Mucosa of rectum (tissue), 2 donors: ENCODE measurements around the gene LSAMP.

ENCODE experiments used
- H3K27ac ChIP-seq, 2 donors: one replicate each; pipeline ENCODE4 v1.7.0; 2013; ENCODE audit warnings: inconsistent platforms in 2 of 2, low read depth in 2 of 2, low read length in 2 of 2
- H3K27me3 ChIP-seq, 2 donors: one replicate each; pipeline ENCODE4 v1.7.0; 2013; ENCODE audit warnings: low read length in 2 of 2; ENCODE audit not compliant: control insufficient read depth in 2 of 2, insufficient read depth in 2 of 2
- H3K36me3 ChIP-seq, 2 donors: one replicate each; pipeline ENCODE4 v1.7.0; 2013; ENCODE audit warnings: low read length in 2 of 2; ENCODE audit not compliant: control insufficient read depth in 2 of 2, insufficient read depth in 2 of 2
- H3K4me1 ChIP-seq, 2 donors: one replicate each; pipeline ENCODE4 v1.7.0; 2013; ENCODE audit warnings: low read length in 2 of 2, mild to moderate bottlenecking in 1 of 2; ENCODE audit not compliant: control insufficient read depth in 2 of 2, insufficient read depth in 2 of 2
- H3K4me3 ChIP-seq, 2 donors: one replicate each; pipeline ENCODE4 v1.7.0; 2013; ENCODE audit warnings: low read length in 2 of 2
- H3K9ac ChIP-seq, 2 donors: one replicate each; pipeline ENCODE4 v1.7.0; 2013; ENCODE audit warnings: low read length in 2 of 2, low read depth in 1 of 2, mild to moderate bottlenecking in 1 of 2
- H3K9me3 ChIP-seq, 2 donors: one replicate each; pipeline ENCODE4 v1.7.0; 2013; ENCODE audit warnings: low read length in 2 of 2; ENCODE audit not compliant: control insufficient read depth in 2 of 2
- donor health status: healthy.
- donor health status: Normal muscosa, but diverticular disease.

LSAMP gene

DNA sequence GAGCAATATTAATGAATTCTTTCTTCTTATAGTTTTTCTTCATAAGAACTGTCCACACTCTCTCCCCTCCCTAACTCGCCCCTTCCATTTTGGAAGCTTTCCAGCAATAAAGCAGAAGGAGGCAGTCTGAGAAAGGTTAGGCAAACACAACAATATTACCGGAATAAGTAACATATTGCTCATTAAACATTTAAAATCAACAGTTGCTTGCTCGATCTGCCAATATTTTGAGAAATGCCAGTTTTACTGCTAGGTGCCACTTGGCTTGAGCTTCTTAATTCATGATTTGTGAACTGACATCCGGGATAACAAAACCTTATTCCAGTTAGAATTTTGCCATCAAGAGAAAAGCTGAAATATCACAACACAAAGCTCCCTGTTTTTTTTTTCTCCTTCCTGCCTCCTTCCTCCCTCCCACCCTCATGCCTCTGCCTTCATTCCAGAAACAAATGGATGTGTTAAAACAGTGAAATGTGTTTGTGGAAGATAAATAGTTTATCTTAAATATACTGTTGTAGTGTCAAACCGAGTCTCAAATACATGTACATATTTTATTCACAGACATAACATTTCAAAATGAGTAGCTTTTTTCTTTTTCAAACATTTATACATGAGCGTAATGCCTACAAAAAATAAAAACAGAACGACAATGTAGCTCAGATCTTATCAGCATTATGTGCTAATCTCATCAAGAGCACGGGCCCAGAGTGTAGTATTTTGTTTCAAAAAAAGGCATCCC, 568.2 kb downstream of the LSAMP start:
- no peaks in the 10 kb centered on the region for H3K4me1 ChIP-seq
- no peaks in the 10 kb centered on the region for H3K36me3 ChIP-seq
- H3K9me3 ChIP-seq = no peaks in the 10 kb centered on the region
- no peak overlapping the region for H3K4me3 ChIP-seq
- H3K9ac ChIP-seq = no peak overlapping the region
- H3K27ac ChIP-seq = no peak overlapping the region
- H3K27me3 ChIP-seq = no peaks in the 10 kb centered on the region

- Histone ChIP-seq H3K9ac (no peak overlapping the region), H3K27me3 (no peaks in the 10 kb centered on the region), H3K36me3 (no peaks in the 10 kb centered on the region), H3K9me3 (no peaks in the 10 kb centered on the region), H3K4me1 (no peaks in the 10 kb centered on the region), H3K27ac (no peak overlapping the region), H3K4me3 (no peak overlapping the region)
These were observed 569.8 kb downstream of the LSAMP start for GRCh38 chr3:115875460-115875859.

- Histone ChIP-seq H3K27me3 (no peaks in the 10 kb centered on the region), H3K4me1 (no peaks in the 10 kb centered on the region), H3K9me3 (no peaks in the 10 kb centered on the region), H3K27ac (no peak overlapping the region), H3K4me3 (no peak overlapping the region), H3K36me3 (no peaks in the 10 kb centered on the region), H3K9ac (no peak overlapping the region)
These were observed 573.6 kb downstream of the LSAMP start for GRCh38 chr3:115871735-115872134.

DNA sequence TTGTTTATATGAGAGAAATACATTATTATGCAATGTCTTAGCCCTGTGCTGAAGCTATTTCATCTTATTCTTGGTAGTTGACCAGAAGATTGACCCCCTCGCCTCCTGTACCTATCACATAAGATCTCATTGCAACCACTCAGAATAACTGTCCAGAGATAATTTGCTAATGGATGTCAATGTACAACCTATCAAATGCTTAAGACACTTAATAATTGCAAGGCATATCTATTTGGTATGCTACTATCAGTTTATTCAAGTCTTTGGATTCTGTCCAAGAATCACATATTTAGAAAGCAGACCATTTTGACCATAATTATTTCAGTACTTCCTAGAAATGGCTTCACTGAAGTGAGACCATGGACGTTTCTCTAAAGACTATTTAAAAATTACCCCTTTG, 580.4 kb downstream of the LSAMP start:
- Histone ChIP-seq H3K27ac (no peak overlapping the region), H3K4me1 (no peaks in the 10 kb centered on the region), H3K9me3 (no peaks in the 10 kb centered on the region), H3K27me3 (no peaks in the 10 kb centered on the region), H3K4me3 (no peak overlapping the region), H3K36me3 (no peaks in the 10 kb centered on the region), H3K9ac (no peak overlapping the region)

- Histone ChIP-seq H3K27me3 (no peaks in the 10 kb centered on the region), H3K9me3 (no peaks in the 10 kb centered on the region), H3K9ac (no peak overlapping the region), H3K36me3 (no peaks in the 10 kb centered on the region), H3K27ac (no peak overlapping the region), H3K4me3 (no peak overlapping the region), H3K4me1 (no peaks in the 10 kb centered on the region)
These were observed 582.4 kb downstream of the LSAMP start for GRCh38 chr3:115862849-115863248.

- H3K4me3 ChIP-seq = no peak overlapping the region
- no peaks in the 10 kb centered on the region for H3K4me1 ChIP-seq
- H3K27ac ChIP-seq = no peak overlapping the region
- H3K27me3 ChIP-seq = no peaks in the 10 kb centered on the region
- no peak overlapping the region for H3K9ac ChIP-seq
- H3K36me3 ChIP-seq = no peaks in the 10 kb centered on the region
- H3K9me3 ChIP-seq = no peaks in the 10 kb centered on the region
These were observed 583.2 kb downstream of the LSAMP start for GRCh38 chr3:115862099-115862498.

- Histone ChIP-seq H3K4me3 (no peak overlapping the region), H3K9me3 (no peaks in the 10 kb centered on the region), H3K27ac (no peak overlapping the region), H3K4me1 (no peaks in the 10 kb centered on the region), H3K9ac (no peak overlapping the region), H3K27me3 (no peaks in the 10 kb centered on the region), H3K36me3 (no peaks in the 10 kb centered on the region)
These were observed 584.0 kb downstream of the LSAMP start for GRCh38 chr3:115861166-115861733.

- no peak overlapping the region for H3K4me3 ChIP-seq
These were observed 584.5 kb downstream of the LSAMP start for GRCh38 chr3:115860766-115861165.

DNA sequence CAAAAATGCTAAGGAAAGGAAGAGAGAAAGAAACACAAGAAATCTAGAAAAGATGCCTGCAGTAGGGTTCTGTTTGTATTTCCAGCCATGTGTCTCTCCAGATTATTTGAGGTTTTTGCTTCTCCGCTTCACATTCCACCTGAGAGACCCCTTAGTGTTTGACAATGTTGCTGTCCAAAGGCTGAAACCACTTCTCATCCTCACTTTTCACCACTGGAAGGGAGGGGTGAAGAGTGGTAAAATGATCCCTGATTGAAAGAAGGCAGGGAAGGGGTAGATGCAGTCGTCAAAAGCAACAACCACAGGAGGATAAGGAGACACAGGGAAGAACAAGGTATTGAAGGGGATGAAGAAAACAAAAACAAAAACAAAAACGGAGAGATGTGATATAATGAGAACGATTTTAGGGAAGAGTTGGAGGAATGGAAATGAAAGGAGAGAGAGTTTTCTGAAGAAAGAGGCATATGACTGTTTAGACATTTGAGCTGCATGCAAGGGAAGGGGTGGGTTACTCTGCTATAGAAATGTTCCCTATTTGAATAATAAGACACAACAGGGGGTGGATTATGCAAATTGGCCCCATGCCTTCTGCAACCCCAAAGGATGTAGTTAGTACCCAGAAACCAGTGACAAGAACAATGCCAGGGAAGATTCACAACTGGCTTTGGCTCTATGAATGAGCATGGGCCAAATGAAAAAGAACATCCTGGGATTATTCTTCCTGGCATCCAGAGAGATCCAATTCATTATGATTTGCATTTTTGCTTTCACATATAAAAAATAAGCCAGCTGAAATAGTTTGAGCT, 586.1 kb downstream of the LSAMP start:
- Histone ChIP-seq H3K4me1 (no peaks in the 10 kb centered on the region), H3K27me3 (no peaks in the 10 kb centered on the region), H3K4me3 (no peak overlapping the region), H3K9ac (no peak overlapping the region), H3K36me3 (no peaks in the 10 kb centered on the region), H3K9me3 (no peaks in the 10 kb centered on the region), H3K27ac (no peak overlapping the region)

More at GRCh38 chr3:115860766-115861165, 584.5 kb downstream of the LSAMP start:
- Histone ChIP-seq H3K9ac (no peak overlapping the region), H3K27me3 (no peaks in the 10 kb centered on the region), H3K27ac (no peak overlapping the region), H3K36me3 (no peaks in the 10 kb centered on the region), H3K4me1 (no peaks in the 10 kb centered on the region), H3K9me3 (no peaks in the 10 kb centered on the region)

DNA sequence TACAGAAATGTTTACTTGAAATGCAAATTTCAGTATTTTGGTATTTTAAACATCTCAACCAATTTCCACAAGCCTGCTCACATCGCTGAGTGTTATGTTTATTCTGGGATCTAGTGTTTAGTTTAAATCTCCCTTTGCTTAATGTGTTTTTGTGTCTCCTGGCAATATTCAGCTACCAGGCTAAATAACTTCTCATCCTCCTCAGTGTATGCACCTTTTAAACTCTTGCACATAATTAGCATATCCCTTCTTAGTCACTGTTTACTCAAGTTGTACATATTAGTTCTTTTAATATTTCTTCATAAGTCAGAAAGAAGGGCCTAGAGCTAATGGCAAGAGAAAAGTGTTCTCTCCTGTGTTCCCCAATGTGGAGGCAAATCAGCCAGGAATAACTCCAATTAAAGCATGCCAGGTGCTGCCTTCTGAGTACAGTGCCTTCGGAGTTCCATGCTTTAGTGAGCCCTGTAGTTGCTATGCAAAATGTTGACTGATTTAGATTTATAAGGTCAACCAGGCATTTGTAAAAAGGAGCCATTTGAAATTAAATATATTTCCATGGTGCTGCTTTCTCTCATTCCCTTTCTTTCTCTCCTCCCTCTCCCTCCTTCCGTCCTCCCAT, 587.7 kb downstream of the LSAMP start:
- Histone ChIP-seq H3K36me3 (no peaks in the 10 kb centered on the region), H3K4me1 (no peaks in the 10 kb centered on the region), H3K9me3 (no peaks in the 10 kb centered on the region), H3K27ac (no peak overlapping the region), H3K27me3 (no peaks in the 10 kb centered on the region), H3K9ac (no peak overlapping the region), H3K4me3 (no peak overlapping the region)
